AG08395 (cell line): Measurements from ENCODE around the gene PLEKHA4.
A peak's percentile ranks its signal among the peaks of the same experiment; 100 is the strongest.
"Not testable (repeated sequence)": the region's sequence is repeated elsewhere in the genome, so short reads cannot be mapped to it uniquely, and the experiment has no call there.

Source experiments
- DNase-seq: peaks from one replicate; pipeline ENCODE4 v3.0.0; 2012; ENCODE audit warnings: mixed read lengths, low spot score

The PLEKHA4 gene

DNA sequence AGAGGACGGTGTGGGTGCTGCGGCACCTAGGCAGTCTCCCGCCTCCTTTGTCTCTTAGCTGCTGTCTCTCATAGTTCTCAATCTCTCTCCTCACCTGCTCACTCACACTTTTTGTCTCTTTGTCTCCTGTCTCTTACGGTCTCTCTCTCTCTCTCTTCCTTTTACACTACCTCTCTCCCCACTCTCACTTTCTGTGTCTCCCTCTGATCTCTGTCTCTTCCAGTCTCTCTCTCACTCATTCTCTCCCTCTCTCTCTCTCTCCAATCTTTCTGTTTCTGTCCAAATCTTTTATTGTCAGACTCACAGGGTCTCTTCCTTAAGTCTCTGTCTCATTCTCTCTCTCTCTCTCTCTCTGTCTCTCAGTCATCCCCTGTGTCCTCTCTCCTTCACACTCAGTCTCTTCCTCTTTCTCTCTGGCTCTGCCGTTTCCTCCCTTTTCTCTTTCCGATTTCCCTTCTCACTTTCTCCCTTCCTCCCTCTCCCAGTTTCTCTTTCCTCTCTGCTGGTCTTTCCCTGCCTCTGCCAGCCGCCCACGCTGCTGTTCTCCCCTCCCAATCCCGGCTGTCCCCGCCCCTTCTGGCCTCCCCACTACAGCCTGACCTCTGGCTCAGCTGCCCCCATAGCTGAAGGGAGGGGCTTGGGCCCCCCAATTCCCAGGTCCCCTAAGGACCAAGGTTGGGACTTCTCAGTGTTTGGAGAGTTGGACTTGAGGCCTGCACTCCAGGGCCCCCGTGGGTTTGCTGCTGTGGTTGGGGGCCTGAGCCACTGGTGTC is at the start of gene PLEKHA4:
TSS of gene PLEKHA4 (minus strand) at position 504 of the 773 bp plus-strand sequence. CDS start 997 bp downstream, outside the sequence.
- DNase-seq = peak; percentile 69

DNA sequence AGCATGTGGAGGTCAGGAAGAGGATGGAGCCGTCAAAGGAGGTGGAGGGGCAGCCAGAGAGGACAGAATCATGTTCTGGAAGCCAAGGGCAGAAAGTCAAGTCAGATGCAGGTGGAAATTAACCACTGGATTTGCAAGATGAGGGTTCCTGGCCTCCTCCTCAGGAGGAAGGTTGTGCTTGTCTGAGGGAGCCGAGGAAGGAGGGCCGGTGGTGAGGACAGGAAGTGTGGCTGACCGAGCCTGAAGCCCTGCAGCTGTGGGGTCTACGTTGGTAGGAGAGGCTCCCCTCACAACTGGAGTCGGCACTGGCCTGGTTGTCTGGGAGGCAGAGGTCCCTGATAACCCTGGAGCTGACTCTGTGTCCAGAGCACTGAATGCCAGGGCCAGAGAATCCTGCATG is 49.7 kb upstream of the PLEKHA4 start:
- DNase-seq = no peak

- no peak for DNase-seq
These were observed 47.3 kb upstream of the PLEKHA4 start for GRCh38 chr19:48915757-48916156.

GRCh38 chr19:48914181-48914580 is 45.8 kb upstream of the PLEKHA4 start:
- no peak for DNase-seq

- no peak for DNase-seq
These were observed 44.9 kb upstream of the PLEKHA4 start for GRCh38 chr19:48913114-48913889.

DNA sequence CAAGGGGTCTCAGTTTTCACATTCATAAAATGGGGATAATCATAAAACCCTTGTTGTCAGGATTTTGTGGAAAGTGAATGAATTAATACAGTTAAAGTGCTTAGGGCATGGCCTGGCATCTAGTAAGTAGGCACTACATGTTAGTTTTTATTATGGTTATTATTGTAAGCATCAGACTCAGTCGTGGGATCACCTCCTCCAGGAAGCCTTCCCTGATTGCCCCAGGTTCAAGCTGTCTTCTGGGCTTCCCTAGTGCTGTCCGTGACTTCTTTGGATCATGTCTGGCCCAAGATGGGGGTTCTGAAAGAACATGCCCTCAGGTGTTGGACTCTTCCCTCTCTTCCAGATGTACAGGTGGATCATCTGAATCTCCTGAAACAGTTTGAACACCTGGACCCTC is 42.4 kb upstream of the PLEKHA4 start:
- no peak for DNase-seq

DNA sequence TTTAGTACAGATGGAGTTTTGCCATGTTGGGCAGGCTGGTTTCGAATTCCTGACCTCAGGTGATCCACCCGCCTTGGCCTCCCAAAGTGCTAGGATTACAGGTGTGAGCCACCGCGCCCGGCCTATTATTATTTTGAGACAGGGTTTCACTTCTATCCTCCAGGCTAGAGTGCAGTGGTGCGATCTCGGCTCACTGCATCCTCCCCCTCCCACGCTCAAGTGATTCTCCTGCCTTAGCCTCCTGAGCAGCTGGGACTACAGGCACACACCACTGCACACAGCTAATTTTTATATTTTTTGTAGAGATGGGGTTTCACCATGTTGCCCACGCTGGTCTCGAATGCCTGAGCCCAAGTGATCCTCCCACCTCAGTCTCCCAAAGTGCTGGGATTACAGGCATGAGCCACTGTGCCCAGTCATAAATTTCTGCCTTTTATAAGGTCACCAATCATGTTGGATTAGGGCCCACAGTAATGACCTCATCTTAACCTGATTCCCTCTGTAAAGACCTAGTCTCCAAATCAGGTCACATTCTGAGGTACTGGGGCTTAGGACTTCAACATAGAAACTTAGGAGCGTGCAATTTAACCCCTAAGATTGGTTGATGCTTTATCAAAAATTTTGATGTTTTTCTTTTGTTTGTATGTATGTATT is 41.1 kb upstream of the PLEKHA4 start:
- not testable (repeated sequence) for DNase-seq

DNA sequence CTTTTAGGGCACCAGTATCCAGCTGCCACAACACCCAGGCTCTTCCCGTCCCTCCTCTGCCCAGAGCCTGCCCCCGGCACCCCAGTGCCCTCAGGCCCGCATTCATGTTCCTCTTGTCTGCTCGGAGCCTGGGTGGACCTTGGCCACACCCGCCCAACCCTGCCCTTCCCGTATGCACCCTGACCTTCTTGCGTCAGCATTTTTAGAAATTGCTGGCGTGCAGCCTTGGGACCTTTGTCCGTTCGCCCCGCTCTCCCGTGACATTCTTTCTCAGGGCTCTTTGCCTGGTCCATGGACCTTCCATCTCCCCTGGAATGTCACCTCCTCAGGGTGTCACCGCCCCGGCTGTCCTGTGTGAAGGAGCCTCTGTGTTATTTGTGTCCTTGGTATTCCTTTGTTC is 39.3 kb upstream of the PLEKHA4 start:
- no peak for DNase-seq

GRCh38 chr19:48906324-48906723 is 37.9 kb upstream of the PLEKHA4 start:
- DNase-seq = no peak

DNA sequence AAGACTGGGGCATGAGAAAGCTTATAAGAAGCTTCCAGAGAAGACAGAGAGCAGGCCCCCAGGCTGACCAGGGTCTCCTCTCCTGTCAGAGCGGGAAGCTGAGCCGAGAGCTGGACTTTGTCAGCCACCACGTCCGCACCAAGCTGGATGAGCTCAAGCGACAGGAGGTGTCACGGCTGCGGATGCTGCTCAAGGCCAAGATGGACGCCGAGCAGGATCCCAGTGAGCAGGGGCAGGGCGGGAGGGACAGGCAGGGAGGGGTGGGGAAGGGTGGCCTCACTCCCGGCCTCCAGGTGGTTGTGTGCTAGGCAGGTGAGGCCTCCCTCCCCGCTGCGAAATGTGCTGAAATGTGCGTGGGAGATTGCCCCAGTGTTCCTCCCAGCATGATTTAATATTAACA is 37.2 kb upstream of the PLEKHA4 start:
- DNase-seq = no peak

DNA sequence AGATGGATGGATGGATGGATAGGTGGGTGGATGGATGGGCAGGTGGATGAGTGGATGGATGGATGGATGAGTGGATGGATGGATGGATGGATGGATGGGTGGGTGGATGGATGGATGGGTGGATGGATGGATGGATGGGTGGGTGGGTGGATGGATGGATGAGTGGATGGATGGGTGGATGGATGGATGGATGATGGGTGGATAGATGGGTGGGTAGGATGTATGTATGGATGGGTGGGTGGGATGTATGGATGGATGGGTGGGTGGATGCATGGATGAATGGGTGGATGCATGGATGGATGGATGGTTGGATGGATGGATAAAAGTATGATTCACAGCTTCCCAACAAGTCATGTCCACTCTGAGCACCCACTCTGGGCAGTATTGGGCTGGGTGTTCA is 35.4 kb upstream of the PLEKHA4 start:
- not testable (repeated sequence) for DNase-seq

GRCh38 chr19:48902291-48902690 is 33.9 kb upstream of the PLEKHA4 start:
- DNase-seq = not testable (repeated sequence)

DNA sequence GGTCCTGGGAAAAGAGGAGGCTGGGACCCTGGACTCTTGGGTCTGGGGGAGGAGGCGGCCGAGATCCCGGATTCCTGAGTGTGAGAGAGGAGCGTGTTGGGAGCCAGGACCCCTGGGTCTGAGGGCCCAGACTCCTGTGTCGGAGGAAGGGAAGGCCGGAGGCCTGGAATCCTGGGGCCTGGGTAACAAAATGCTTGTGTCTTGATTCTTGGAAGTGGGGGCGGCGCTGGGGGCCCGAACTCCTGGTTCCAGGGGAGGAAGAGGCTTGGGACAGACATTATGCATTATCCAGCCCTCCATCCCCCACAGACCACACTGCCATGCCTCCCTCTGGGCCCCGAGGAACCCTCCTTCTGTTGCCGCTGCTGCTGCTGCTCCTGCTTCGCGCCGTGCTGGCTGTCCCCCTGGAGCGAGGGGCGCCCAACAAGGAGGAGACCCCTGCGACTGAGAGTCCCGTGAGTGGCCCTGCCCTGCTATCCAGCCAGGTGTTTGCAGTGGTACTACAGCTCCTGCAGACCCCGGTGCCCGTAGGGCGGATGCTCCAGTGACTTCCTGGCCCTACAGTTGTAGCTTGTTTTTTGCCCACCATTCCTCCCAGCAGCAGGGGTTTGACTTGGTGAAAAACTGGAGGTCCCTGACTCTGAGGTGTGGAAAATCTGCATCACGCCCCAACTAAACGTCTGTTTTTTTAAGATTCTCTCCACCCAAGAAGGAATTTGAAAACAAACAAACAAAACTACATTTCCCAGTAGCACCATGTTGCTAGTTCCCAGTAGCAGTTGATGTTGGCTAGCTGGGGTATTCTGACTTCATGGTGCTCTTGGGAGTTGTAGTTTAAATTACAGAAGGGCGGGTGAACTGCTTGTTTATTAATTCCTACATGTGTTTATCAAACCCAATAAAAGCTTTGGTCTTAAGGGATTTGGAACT is 32.3 kb upstream of the PLEKHA4 start:
- DNase-seq = peak; percentile 67

DNA sequence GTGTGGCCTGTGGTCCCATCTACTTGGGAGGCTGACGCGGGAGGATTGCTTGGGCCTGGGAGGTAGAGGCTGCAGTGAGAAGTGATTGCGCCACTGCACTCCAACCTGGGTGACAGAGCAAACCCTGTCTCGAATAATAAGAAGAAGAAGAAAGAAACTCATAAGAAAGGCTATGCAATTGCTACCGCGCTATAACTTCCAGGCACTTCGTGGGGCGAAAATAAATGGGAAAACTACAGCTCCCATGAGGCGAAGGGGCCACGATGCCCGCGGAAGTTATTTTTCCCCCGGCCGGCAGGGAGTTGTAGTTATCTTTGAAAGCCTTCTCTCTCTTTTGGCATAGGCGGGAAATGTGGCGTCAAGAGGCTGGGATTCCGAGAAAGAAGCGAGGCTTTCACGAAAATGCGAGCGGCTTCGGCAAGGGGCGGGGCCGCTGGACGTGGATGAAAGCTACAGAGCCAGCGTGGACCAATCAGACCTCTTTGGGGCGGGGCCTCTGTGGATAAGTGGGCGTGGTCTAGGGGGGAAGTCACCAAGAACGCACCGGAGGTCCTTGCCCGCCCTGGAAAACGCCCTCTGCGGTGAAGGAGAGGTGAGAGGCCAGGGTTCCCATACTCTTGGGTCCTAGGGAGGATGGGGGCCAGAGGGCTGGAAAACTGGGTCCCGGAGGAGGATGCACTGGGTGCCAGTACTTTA is 31.5 kb upstream of the PLEKHA4 start, which contains the start of gene NUCB1:
TSS of gene NUCB1 (plus strand) at position 532 of the 696 bp plus-strand sequence. CDS start 485 bp downstream, outside the sequence.
- peak; percentile 100 for DNase-seq

DNA sequence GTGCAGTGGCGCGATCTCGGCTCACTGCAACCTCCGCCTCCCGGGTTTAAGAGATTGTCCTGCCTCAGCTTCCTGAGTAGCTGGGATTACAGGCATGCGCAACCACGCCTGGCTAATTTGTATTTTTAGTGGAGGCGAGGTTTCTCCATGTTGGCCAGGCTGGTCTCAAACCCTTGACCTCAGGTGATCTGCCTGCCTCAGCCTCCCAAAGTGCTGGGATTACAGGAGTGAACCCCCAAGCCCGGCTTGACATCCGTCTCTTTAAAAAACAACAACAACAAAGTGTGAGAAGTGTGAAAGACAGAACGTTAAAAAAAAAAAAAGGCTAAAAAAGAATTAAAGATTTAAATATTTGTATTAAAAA is 31.0 kb upstream of the PLEKHA4 start:
- DNase-seq = not testable (repeated sequence)

GRCh38 chr19:48897181-48897580 is 28.8 kb upstream of the PLEKHA4 start:
- DNase-seq = no peak

- DNase-seq = peak; percentile 57
These were observed 27.8 kb upstream of the PLEKHA4 start for GRCh38 chr19:48896191-48896720.

GRCh38 chr19:48895226-48895625 is 26.8 kb upstream of the PLEKHA4 start:
- DNase-seq = no peak

GRCh38 chr19:48890551-48890950 is 22.1 kb upstream of the PLEKHA4 start:
- no peak for DNase-seq

DNA sequence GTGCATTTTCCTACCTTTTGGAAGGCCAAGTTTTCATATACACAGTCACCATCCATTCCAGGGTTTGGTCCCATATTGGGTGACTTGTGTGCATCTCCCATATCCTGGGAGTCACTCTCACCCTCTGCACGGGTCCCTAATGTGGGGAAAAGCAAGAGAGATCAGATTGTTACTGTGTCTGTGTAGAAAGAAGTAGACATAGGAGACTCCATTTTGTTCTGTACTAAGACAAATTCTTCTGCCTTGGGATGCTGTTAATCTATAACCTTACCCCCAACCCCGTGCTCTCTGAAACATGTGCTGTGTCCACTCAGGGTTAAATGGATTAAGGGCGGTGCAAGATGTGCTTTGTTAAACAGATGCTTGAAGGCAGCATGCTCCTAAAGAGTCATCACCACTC is 21.1 kb upstream of the PLEKHA4 start:
- not testable (repeated sequence) for DNase-seq
